Neural progenitor cell (in vitro differentiated cells): ENCODE data around the gene GOLGA5.

Experiments used
- EZH2 ChIP-seq: fragments of 200-600 bp; sonication (generic); IDR thresholded peaks from 2 replicates; pipeline ENCODE4 v1.6.1; 2017; ENCODE audit warnings: antibody characterized with exemption, mild to moderate bottlenecking, moderate library complexity
- TF ChIP-seq, protein P1 (sequence below): fragments of 200-600 bp; sonication (generic); IDR thresholded peaks from 2 replicates; pipeline ENCODE4 v1.5.1; 2017; ENCODE audit warnings: antibody characterized with exemption, mild to moderate bottlenecking

DNA sequence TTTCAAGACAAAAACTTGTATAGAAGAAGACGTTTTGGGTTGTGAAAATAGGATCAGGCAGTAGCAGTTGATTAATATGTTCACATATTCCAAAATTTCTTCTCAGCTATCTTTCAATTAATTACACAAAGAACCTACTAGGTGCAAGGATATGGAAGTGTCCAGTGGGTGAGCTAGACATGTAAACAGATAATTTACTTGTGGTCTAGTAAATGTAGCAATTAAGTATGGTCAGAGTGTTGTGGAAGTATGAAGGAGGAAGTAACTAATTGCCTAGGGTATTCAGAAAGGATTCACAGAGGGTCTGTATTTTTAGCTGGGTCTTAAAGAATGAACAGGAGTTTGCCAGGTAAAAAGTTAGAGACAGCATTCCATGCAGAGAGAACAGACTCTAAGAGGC is 5.9 kb downstream of the GOLGA5 start:
- TF ChIP-seq, protein P1, sequence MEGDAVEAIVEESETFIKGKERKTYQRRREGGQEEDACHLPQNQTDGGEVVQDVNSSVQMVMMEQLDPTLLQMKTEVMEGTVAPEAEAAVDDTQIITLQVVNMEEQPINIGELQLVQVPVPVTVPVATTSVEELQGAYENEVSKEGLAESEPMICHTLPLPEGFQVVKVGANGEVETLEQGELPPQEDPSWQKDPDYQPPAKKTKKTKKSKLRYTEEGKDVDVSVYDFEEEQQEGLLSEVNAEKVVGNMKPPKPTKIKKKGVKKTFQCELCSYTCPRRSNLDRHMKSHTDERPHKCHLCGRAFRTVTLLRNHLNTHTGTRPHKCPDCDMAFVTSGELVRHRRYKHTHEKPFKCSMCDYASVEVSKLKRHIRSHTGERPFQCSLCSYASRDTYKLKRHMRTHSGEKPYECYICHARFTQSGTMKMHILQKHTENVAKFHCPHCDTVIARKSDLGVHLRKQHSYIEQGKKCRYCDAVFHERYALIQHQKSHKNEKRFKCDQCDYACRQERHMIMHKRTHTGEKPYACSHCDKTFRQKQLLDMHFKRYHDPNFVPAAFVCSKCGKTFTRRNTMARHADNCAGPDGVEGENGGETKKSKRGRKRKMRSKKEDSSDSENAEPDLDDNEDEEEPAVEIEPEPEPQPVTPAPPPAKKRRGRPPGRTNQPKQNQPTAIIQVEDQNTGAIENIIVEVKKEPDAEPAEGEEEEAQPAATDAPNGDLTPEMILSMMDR, result no peak
- TF ChIP-seq EZH2, result no peak
